HFFc6 (cell line): ENCODE measurements around the gene PRM1. TPM values are rescaled to one million over a fixed set of nuclear protein-coding genes. Genes with fewer than 3 reads are reported as not detected.

ENCODE experiments used
- DNase-seq: peaks from one replicate; pipeline ENCODE4 v3.0.0-alpha.2; 2018
- H3K27ac Mint-ChIP-seq: 2 replicates; pipeline ENCODE4 v1.8.0; 2020; ENCODE audit warnings: mild to moderate bottlenecking, mixed read lengths
- H3K27me3 Mint-ChIP-seq: 2 replicates; pipeline ENCODE4 v1.8.0; 2021; ENCODE audit warnings: mild to moderate bottlenecking, moderate library complexity, mixed read lengths; ENCODE audit not compliant: insufficient read depth
- H3K36me3 Mint-ChIP-seq: 2 replicates; pipeline ENCODE4 v1.8.0; 2021; ENCODE audit warnings: low read depth, mixed read lengths
- H3K4me1 Mint-ChIP-seq: 2 replicates; pipeline ENCODE4 v1.8.0; 2020; ENCODE audit warnings: low read depth, mixed read lengths
- H3K4me3 Mint-ChIP-seq: 2 replicates; pipeline ENCODE4 v1.8.0; 2020; ENCODE audit warnings: mild to moderate bottlenecking, moderate library complexity, mixed read lengths
- H3K9me3 Mint-ChIP-seq: 2 replicates; pipeline ENCODE4 v1.8.0; 2020; ENCODE audit warnings: mild to moderate bottlenecking, mixed read lengths
- CTCF ChIP-seq: fragments of 200-600 bp; sonication (generic); IDR thresholded peaks from 2 replicates; pipeline ENCODE4 v1.5.0; 2021; ENCODE audit warnings: antibody characterized with exemption, mild to moderate bottlenecking
- total RNA-seq, 6 experiments: library from RNA; stranded (reverse); fragmentation: NEBNext Ultra II Directional; extraction: Animal tissue kit (Norgen Biotek cat#: 25700); gene quantifications; 2 replicates in 1 of 6; 3 replicates in 5 of 6; pipeline ENCODE4 v1.2.3, GENCODE V29; 2021

The PRM1 gene
- total RNA-seq, 6 experiments from 2014 or later = not detected

GRCh38 chr16:11274964-11275363, 6.2 kb downstream of the PRM1 start:
- Mint-ChIP-seq H3K36me3 (peaks cover 5% of the 10 kb centered on the region; the same call in 1 of the 2 replicates), H3K4me3 (no peak overlapping the region), H3K27me3 (peaks cover 15% of the 10 kb centered on the region), H3K9me3 (peaks cover 7% of the 10 kb centered on the region; the same call in 1 of the 2 replicates), H3K27ac (no peak overlapping the region), H3K4me1 (peaks cover 10% of the 10 kb centered on the region; the same call in 1 of the 2 replicates)
- DNase-seq = no peak
- no peak for TF ChIP-seq CTCF

- no peak for TF ChIP-seq CTCF
- H3K27me3 Mint-ChIP-seq = peaks cover 18% of the 10 kb centered on the region
- H3K27ac Mint-ChIP-seq = no peak overlapping the region
- peaks cover 5% of the 10 kb centered on the region; the same call in 1 of the 2 replicates for H3K36me3 Mint-ChIP-seq
- H3K4me3 Mint-ChIP-seq = no peak overlapping the region
- peaks cover 10% of the 10 kb centered on the region; the same call in 1 of the 2 replicates for H3K4me1 Mint-ChIP-seq
- no peak for DNase-seq
- H3K9me3 Mint-ChIP-seq = peaks cover 7% of the 10 kb centered on the region; the same call in 1 of the 2 replicates
Measured at GRCh38 chr16:11273721-11274324, 7.3 kb downstream of the PRM1 start.

GRCh38 chr16:11272921-11273720, 8.0 kb downstream of the PRM1 start, which contains the start of gene PRM3:
Gene PRM3, minus strand, starts transcription at chr16:11273629. Its CDS starts 34 bp downstream, at chr16:11273595.
- H3K9me3 Mint-ChIP-seq = peaks cover 7% of the 10 kb centered on the region; the same call in 1 of the 2 replicates
- no peak within 1 kb of the TSS for H3K27ac Mint-ChIP-seq
- peaks cover 5% of the 10 kb centered on the region; the same call in 1 of the 2 replicates for H3K36me3 Mint-ChIP-seq
- DNase-seq = no peak
- peaks cover 10% of the 10 kb centered on the region; the same call in 1 of the 2 replicates for H3K4me1 Mint-ChIP-seq
- no peak within 1 kb of the TSS for H3K4me3 Mint-ChIP-seq
- H3K27me3 Mint-ChIP-seq = peaks cover 16% of the 10 kb centered on the region
- no peak for TF ChIP-seq CTCF

GRCh38 chr16:11272484-11272883, 8.6 kb downstream of the PRM1 start:
- Mint-ChIP-seq H3K9me3 (peaks cover 2% of the 10 kb centered on the region; the same call in 1 of the 2 replicates), H3K27me3 (peaks cover 11% of the 10 kb centered on the region), H3K4me3 (no peak overlapping the region), H3K4me1 (peaks cover 10% of the 10 kb centered on the region; the same call in 1 of the 2 replicates), H3K27ac (no peak overlapping the region), H3K36me3 (peaks cover 2% of the 10 kb centered on the region; the same call in 1 of the 2 replicates)
- no peak for DNase-seq
- no peak for TF ChIP-seq CTCF

- no peak for TF ChIP-seq CTCF
- H3K4me1 Mint-ChIP-seq = peaks cover 10% of the 10 kb centered on the region; the same call in 1 of the 2 replicates
- H3K27ac Mint-ChIP-seq = no peak overlapping the region
- DNase-seq = no peak
- H3K4me3 Mint-ChIP-seq = no peak overlapping the region
- peaks cover 13% of the 10 kb centered on the region for H3K27me3 Mint-ChIP-seq
- H3K36me3 Mint-ChIP-seq = no peaks in the 10 kb centered on the region
- no peaks in the 10 kb centered on the region for H3K9me3 Mint-ChIP-seq
Measured at GRCh38 chr16:11271610-11272009, 9.5 kb downstream of the PRM1 start.
